ENCODE measurements around the gene ATG10.
A peak's percentile ranks its signal among the peaks of the same experiment; 100 is the strongest.

ATG10 gene

DNA sequence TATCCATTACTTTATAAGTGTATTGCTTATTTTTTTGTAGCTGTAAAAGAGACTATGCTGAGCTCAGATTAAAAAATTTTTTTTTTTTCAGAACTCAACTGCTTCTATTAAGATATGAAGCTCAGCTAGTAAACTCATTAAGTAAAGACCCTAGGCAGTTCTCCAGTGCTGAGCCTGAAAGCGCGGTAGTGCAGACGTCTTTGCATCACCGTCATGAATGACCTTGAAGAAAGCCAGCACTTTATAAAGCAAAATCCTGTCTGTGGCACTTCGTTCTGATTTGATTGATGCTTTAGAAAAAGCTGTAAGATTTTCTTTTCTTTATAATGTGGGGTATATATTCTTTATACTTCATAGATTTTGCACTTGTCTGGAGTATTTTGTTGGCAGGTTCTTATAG lies 105.7 kb downstream of the ATG10 start:
- DNase-seq (ENCODE audit: low read depth), result no peak
- no peak overlapping the region for H3K4me3 ChIP-seq (ENCODE audit: low read length)
- TF ChIP-seq, protein P1, sequence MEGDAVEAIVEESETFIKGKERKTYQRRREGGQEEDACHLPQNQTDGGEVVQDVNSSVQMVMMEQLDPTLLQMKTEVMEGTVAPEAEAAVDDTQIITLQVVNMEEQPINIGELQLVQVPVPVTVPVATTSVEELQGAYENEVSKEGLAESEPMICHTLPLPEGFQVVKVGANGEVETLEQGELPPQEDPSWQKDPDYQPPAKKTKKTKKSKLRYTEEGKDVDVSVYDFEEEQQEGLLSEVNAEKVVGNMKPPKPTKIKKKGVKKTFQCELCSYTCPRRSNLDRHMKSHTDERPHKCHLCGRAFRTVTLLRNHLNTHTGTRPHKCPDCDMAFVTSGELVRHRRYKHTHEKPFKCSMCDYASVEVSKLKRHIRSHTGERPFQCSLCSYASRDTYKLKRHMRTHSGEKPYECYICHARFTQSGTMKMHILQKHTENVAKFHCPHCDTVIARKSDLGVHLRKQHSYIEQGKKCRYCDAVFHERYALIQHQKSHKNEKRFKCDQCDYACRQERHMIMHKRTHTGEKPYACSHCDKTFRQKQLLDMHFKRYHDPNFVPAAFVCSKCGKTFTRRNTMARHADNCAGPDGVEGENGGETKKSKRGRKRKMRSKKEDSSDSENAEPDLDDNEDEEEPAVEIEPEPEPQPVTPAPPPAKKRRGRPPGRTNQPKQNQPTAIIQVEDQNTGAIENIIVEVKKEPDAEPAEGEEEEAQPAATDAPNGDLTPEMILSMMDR (IDR thresholded peaks at IDR 0.05; ENCODE audit: insufficient read depth, low read depth, low read length, missing control alignments), result no peak

DNA sequence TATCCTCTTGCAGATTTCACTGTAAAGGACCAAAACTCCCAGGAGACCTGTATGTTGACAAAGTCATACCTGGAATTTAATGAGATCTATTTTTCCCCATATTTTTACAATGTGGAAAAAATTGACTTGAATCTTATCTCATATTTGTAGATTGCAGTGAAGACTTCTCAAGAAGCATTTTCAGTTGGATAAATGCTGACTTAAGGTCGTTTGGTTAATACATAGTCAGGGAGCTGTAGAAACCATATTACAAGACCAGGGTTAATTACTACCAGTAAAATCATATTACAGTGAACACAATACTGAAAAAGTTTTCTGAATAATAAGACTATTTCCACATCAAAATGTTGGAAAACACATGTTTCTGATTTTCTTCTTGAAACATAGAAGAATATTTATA lies 119.8 kb downstream of the ATG10 start:
- DNase-seq (ENCODE audit: low read depth), result no peak
- TF ChIP-seq, protein P1 (IDR thresholded peaks at IDR 0.05; ENCODE audit: insufficient read depth, low read depth, low read length, missing control alignments), result no peak
- H3K4me3 ChIP-seq (ENCODE audit: low read length), result no peak overlapping the region

DNA sequence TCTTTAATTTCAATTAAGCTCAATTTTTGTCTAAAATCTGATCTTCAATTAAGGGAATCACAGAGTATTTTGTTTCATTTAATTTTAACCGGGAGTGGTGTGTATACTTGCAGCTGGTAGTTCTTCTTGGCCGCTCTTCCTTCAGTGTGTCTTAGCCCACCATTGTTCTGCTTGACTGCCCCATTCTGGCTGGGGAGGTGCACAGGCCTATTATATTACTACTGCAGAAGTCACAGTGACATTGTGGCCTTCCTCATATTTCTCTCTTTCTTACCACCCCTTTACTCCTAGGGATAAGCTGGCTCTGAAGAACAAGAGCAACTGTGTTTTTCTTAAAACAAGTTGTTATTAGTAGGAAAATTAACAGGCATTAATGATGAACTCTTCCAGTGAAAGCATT lies 123.7 kb downstream of the ATG10 start:
- DNase-seq (ENCODE audit: low read depth), result no peak
- TF ChIP-seq, protein P1 (IDR thresholded peaks at IDR 0.05; ENCODE audit: insufficient read depth, low read depth, low read length, missing control alignments), result no peak
- H3K4me3 ChIP-seq (ENCODE audit: low read length), result no peak overlapping the region

DNA sequence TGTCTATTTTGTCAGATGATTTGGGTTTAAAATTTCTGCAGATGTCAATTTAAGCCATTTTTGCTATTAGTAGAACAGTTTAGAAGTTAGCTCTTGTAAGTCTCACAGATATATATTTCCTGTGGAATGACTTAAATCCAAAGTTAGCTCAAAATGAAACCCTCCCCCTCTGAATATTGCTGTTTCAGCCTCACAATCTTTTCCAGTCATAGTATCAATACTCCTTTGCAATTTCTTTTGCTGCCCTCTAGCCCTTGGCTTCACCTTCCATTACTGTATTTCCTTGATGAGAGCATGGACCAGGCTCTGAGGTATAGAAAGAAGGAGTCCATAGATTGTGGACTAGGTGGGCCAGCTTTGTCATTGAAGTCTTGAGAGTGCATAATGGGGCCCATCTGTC lies 124.4 kb downstream of the ATG10 start:
- TF ChIP-seq, protein P1 (IDR thresholded peaks at IDR 0.05; ENCODE audit: insufficient read depth, low read depth, low read length, missing control alignments), result no peak
- no peak for DNase-seq (ENCODE audit: low read depth)
- no peak overlapping the region for H3K4me3 ChIP-seq (ENCODE audit: low read length)

DNA sequence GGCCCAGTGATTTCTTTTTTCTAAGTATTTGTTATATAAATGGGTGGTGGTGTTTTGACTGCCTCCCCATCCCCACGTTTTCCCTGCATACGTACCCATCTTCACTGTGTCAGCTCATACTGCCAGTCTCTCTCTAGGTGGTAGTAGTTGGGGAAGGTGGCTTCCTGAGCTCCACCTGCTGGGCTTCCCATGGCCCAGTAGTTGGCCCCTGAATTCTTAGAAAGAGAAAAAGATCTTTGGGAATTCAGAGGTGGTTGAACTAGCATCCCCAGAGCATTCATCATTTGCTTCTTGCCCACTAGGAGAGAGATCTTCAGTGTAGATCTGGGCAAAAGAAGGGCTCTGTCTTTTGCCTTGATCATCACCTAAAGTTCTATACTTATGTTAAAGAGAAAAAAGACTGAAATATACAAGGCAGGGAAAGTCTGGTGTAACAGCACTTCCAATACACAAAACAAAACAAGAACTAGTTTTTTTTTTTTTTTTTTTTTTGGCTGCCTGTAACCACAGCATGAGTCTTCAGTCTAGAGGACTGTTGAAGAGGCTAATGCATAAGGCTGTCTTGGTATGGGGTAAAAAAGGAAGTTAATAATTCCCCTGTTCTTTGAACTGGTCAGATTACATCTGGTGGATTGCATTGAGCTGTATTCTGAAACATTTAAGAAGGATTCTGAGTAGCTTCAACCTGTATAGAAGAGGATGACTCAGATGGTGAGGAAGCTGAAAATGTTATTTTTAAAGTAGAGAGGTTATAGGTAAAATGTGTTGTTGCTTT lies 128.7 kb downstream of the ATG10 start:
- TF ChIP-seq, protein P1 (IDR thresholded peaks at IDR 0.05; ENCODE audit: insufficient read depth, low read depth, low read length, missing control alignments), result no peak
- peak; percentile 1 for DNase-seq (ENCODE audit: low read depth)
- no peak overlapping the region for H3K4me3 ChIP-seq (ENCODE audit: low read length)

DNA sequence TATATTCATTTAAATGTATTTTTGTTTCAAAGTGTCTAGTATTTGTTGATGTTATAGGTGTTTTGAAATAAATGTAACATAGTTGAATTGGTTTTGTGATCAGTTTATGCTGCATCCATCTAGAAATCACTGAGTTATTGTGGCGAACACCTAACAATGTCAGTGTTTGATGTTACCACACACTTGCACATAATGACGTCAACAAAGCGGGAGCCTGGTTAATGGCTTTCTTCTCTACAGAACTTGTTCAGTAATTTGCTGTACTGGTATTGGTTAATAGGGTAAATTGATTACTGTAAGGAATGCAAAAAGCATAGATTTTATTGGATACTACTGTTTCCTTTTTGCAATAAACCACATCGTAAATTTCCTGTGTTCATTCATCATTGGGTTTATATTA lies 133.0 kb downstream of the ATG10 start:
- TF ChIP-seq, protein P1 (IDR thresholded peaks at IDR 0.05; ENCODE audit: insufficient read depth, low read depth, low read length, missing control alignments), result no peak
- no peak for DNase-seq (ENCODE audit: low read depth)
- H3K4me3 ChIP-seq (ENCODE audit: low read length), result no peak overlapping the region

DNA sequence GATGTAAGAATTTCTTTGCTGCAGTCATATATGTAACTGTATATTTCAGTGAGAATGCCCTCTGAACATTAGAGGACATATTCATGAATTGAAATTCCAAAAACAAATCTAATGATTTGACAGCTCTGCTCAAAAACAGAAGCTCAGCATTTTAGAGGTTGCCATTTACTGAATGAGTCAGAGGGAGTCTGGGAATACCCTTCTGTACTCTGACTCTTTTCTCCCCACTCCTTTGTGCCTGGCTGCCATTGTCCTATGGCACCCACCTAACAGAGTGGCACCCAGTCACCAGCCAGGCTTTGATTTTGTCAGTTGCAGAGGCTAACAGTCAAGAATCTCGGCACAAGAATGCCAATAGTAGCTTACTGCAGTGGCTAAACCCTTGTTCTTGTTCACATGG lies 133.6 kb downstream of the ATG10 start:
- TF ChIP-seq, protein P1 (IDR thresholded peaks at IDR 0.05; ENCODE audit: insufficient read depth, low read depth, low read length, missing control alignments), result no peak
- peak; percentile 45 for DNase-seq (ENCODE audit: low read depth)

More for the DNA sequence above, 133.6 kb downstream of the ATG10 start:
- no peak overlapping the region for H3K4me3 ChIP-seq (ENCODE audit: low read length)

Measured in epithelial cell of esophagus (primary cell).